Measurements from ENCODE around the gene SUSD4. TPM values are rescaled to one million over a fixed set of nuclear protein-coding genes. Genes with fewer than 3 reads are reported as not detected.

Gene SUSD4
- total RNA-seq, 6 experiments from 2014 or later, result 1.3 to 5.9 (median 2.8) TPM

DNA sequence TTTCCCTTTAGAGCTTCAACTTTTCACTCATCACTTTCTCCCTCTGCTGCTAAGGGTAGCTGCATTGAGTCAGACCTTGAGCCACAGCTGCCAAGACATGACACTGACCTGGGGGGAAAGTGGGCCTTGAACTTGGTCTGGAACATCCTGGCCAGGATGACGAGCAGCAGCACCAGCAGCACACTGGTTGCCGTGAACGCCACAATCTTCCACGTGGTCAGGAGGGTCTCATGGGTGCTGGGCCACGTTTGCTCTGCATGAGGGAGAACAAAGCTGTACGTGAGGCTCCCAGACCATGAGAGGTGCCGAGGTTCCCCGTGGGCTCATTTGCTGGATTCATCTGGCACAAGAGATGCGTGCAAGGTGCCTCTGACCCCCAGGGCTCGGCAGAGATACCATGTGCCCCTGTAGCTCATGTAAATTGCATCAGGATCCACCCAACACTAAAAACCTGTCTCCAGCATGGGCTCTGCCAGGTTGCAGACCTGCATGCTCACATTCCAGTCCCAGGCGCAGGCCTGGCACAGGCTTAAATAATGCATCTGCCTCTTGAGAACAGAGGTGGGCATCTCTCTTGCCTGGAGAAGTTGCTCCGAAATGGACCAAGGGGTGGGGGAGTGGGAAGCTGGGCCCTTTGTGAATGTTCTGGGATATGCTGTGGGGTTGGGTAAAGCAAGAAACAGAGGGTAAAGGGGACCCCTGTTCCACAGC, 136.3 kb downstream of the SUSD4 start:
- no peaks in the 10 kb centered on the region for H3K9me3 ChIP-seq
- 80% methylated on average over 1 of the region's 12 CpGs for WGBS (ENCODE audit: insufficient coverage, low coverage, low lambda C conversion rate, missing lambda C conversion rate)
- no peaks in the 10 kb centered on the region for H3K36me3 ChIP-seq
- H3K27ac ChIP-seq, result no peak overlapping the region
- TF ChIP-seq POLR2A (IDR thresholded peaks at IDR 0.05), result no peak
- TF ChIP-seq, protein P1, sequence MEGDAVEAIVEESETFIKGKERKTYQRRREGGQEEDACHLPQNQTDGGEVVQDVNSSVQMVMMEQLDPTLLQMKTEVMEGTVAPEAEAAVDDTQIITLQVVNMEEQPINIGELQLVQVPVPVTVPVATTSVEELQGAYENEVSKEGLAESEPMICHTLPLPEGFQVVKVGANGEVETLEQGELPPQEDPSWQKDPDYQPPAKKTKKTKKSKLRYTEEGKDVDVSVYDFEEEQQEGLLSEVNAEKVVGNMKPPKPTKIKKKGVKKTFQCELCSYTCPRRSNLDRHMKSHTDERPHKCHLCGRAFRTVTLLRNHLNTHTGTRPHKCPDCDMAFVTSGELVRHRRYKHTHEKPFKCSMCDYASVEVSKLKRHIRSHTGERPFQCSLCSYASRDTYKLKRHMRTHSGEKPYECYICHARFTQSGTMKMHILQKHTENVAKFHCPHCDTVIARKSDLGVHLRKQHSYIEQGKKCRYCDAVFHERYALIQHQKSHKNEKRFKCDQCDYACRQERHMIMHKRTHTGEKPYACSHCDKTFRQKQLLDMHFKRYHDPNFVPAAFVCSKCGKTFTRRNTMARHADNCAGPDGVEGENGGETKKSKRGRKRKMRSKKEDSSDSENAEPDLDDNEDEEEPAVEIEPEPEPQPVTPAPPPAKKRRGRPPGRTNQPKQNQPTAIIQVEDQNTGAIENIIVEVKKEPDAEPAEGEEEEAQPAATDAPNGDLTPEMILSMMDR (IDR thresholded peaks at IDR 0.05), result no peak
- no peaks in the 10 kb centered on the region for H3K4me1 ChIP-seq
- no peaks in the 10 kb centered on the region for H3K27me3 ChIP-seq
- peak in 1 of 3 donors; percentile 30 for DNase-seq
- ATAC-seq, result no peak
- intact Hi-C loops (cut with DNase I), result no loop called here
- no peak overlapping the region for H3K4me3 ChIP-seq

DNA sequence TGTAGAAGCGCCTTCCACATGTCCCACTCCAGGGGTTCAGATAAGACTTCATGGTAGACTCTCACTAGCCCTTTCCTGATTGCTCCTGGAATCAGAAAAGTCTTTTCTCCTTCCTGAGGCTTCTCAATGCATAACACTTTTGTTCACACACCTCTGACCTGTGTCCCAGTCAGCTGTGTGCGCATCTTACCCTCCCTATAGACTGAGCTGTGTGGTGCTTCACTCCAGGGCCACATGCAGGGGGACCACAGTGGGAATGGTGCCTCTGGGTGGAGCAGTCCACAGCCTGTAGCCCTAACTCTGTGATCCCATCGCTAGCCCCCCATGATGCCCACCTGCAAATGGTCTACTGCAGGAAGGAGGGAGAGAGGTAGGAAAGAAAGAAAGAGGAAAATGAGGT, 136.9 kb downstream of the SUSD4 start:
- Histone ChIP-seq H3K27me3 (no peaks in the 10 kb centered on the region), H3K9me3 (no peaks in the 10 kb centered on the region), H3K27ac (no peak overlapping the region), H3K4me1 (no peaks in the 10 kb centered on the region), H3K4me3 (no peak overlapping the region), H3K36me3 (no peaks in the 10 kb centered on the region)
- intact Hi-C loops (cut with DNase I), result no loop called here
- WGBS (ENCODE audit: insufficient coverage, low coverage, low lambda C conversion rate, missing lambda C conversion rate), result 93% methylated on average over 2 of the region's 3 CpGs
- no peak for TF ChIP-seq POLR2A (IDR thresholded peaks at IDR 0.05)
- TF ChIP-seq, protein P1 (IDR thresholded peaks at IDR 0.05), result no peak
- DNase-seq (peak in 1 of 3 donors; percentile 15), ATAC-seq (no peak)

GRCh38 chr1:223226271-223226670, 137.7 kb downstream of the SUSD4 start:
- Histone ChIP-seq H3K4me3 (no peak overlapping the region), H3K27ac (no peak overlapping the region), H3K36me3 (no peaks in the 10 kb centered on the region), H3K27me3 (no peaks in the 10 kb centered on the region), H3K9me3 (no peaks in the 10 kb centered on the region), H3K4me1 (no peaks in the 10 kb centered on the region)
- WGBS (ENCODE audit: insufficient coverage, low coverage, low lambda C conversion rate, missing lambda C conversion rate), result no CpG with 5 or more reads among the region's 3 CpGs
- DNase-seq, result peak in 1 of 3 donors; percentile 14
- intact Hi-C loops (cut with DNase I), result no loop called here
- TF ChIP-seq POLR2A (IDR thresholded peaks at IDR 0.05), result no peak
- TF ChIP-seq, protein P1 (IDR thresholded peaks at IDR 0.05), result no peak
- no peak for ATAC-seq

DNA sequence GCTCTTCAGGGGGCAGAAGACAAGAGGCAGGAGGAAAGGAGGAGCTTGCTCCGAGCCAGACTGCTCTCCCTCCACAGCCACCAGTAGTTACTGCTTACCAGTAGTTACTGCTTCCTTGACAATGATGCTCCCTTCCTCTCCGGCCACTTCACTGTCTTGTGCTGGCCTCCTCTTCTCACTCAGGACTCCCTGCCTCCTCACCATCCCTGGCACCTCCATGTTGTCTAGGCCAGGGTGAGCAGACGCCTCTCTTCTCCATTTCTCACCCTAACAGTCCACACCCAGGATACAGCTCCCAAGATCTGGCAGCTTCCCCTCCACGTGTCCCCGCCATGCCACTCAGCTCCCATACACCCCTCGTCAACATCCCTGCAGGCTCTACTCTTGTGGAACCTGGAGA, 138.5 kb downstream of the SUSD4 start:
- Histone ChIP-seq H3K9me3 (no peaks in the 10 kb centered on the region), H3K27ac (no peak overlapping the region), H3K4me1 (no peaks in the 10 kb centered on the region), H3K27me3 (no peaks in the 10 kb centered on the region), H3K4me3 (no peak overlapping the region), H3K36me3 (no peaks in the 10 kb centered on the region)
- 96% methylated on average over 5 of the region's 6 CpGs for WGBS (ENCODE audit: insufficient coverage, low coverage, low lambda C conversion rate, missing lambda C conversion rate)
- TF ChIP-seq, protein P1 (IDR thresholded peaks at IDR 0.05), result no peak
- TF ChIP-seq POLR2A (IDR thresholded peaks at IDR 0.05), result no peak
- ATAC-seq, result no peak
- intact Hi-C loops (cut with DNase I), result no loop called here
- peak in 1 of 3 donors; percentile 26 for DNase-seq

Measured in right lobe of liver (tissue), 6 donors.